Gastrocnemius medialis (tissue), 4 donors: ENCODE results near the gene ARHGAP35. TPM values are rescaled to one million over a fixed set of nuclear protein-coding genes. Genes with fewer than 3 reads are reported as not detected.

ENCODE experiments used
- ATAC-seq, 2 donors: fragments of 150-250 bp; one replicate each; pipeline ENCODE4 v1.9.1; 2016
- DNase-seq, 2 donors: peaks; one replicate each; pipeline ENCODE4 v3.0.0-alpha.2; 2019
- H3K27ac ChIP-seq, 4 donors: fragments of 200-600 bp; sonication (generic); 1 replicate in 1 of 4; 2 replicates in 3 of 4; pipeline ENCODE4 v1.5.1; 2016 to 2018; ENCODE audit warnings: mild to moderate bottlenecking in 2 of 4, moderate library complexity in 1 of 4
- H3K27me3 ChIP-seq, 3 donors: fragments of 200-600 bp; sonication (generic) in 2 of 3; 1 replicate in 1 of 3; 2 replicates in 2 of 3; pipeline versions ENCODE4 v1.5.1 to v1.6.0; 2016 to 2019; ENCODE audit warnings: mild to moderate bottlenecking in 1 of 3, moderate library complexity in 1 of 3
- H3K36me3 ChIP-seq, 2 donors: fragments of 200-600 bp; sonication (generic) in 1 of 2; one replicate each; pipeline ENCODE4 v1.5.1; 2017 to 2018
- H3K4me1 ChIP-seq, 2 donors: fragments of 200-600 bp; sonication (generic) in 1 of 2; one replicate each; pipeline ENCODE4 v1.5.1; 2016 to 2017; ENCODE audit warnings: mild to moderate bottlenecking in 2 of 2
- H3K4me3 ChIP-seq, 4 donors: fragments of 200-600 bp; sonication (generic) in 3 of 4; 1 replicate in 1 of 4; 2 replicates in 3 of 4; pipeline ENCODE4 v1.5.1; 2016 to 2019; ENCODE audit warnings: mild to moderate bottlenecking in 2 of 4
- H3K9me3 ChIP-seq, 3 donors: fragments of 200-600 bp; sonication (generic) in 2 of 3; 1 replicate in 1 of 3; 2 replicates in 2 of 3; pipeline ENCODE4 v1.5.1; 2016 to 2019
- POLR2A ChIP-seq, 2 donors: fragments of 450-650 bp; IDR thresholded peaks; one replicate each; pipeline ENCODE4 v1.6.1; 2017; ENCODE audit warnings: antibody characterized with exemption in 2 of 2, mild to moderate bottlenecking in 2 of 2, moderate library complexity in 2 of 2
- in situ Hi-C, 4 donors: fragments of 200-750 bp; cut with MboI; loops; one replicate each; pipeline versions ENCODE4 v1.15.0 to v1.8.0; 2017; ENCODE audit warnings: low sequenced_read_pairs in 4 of 4
- intact Hi-C: fragments of 100-400 bp; cut with DNase I; formaldehyde crosslinking; loops from one replicate; pipeline ENCODE4 v1.15.1; 2023; ENCODE audit warnings: low total_unique reads
- total RNA-seq, 4 donors: library from RNA; depleted of rRNA; stranded (reverse); fragments of >200 nt; gene quantifications; one replicate each; pipeline versions ENCODE4 v1.1.0 to v1.2.3, GENCODE V29; 2016
- TF ChIP-seq, protein P1 (sequence below), 5 experiments: fragments of 450-650 bp in 3 of 5; fragments of 200-600 bp in 2 of 5; sonication (generic) in 2 of 5; IDR thresholded peaks in 4 of 5; conservative IDR thresholded peaks in 1 of 5; 1 replicate in 4 of 5; 2 replicates in 1 of 5; pipeline ENCODE4 v1.5.1; 2016 to 2019; ENCODE audit warnings: antibody characterized with exemption in 5 of 5, mild to moderate bottlenecking in 3 of 5, moderate library complexity in 3 of 5

The ARHGAP35 gene
- total RNA-seq, 4 donors from 2014 or later, result 16.1 to 43.6 (median 32.7) TPM

DNA sequence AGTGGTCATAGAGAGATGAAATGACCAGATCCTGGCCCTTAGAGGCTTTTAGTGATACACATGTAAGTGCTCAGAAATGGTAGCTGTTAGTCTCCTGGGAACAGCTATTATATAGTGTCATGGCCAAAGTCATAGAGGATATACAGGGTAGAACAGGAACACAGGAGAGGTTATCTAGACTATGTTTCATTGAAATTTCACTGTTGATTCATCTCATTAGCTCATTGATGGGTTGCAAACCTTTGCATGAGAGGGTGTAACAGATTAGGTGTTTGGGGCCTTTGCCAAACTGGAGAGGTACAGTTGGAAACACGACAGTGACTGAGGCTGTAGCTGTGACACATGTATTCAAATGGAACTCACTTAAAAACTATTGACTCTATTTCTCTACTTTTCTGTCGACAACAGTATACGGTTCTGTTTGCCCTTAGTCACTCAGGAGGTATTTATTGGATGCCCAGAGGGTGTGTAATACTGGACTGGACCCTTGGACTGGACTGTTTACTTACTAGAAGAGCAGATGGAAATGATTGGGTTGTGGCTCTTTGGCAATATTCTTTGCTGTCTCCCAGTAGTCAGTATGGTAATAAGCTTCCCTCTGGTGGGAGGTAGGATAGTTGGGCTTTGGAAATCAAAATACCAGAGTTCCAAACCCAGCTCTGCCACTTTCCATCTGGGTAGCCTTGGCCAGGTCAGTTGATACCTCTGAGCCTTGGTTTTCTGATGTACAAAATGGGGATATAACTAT, 29.8 kb downstream of the ARHGAP35 start:
- DNase-seq (no peak), ATAC-seq (peak in 1 of 2 donors; percentile 60)
- in situ Hi-C loops (no loop called here), intact Hi-C loops (no loop called here)
- H3K27ac ChIP-seq, result peak overlapping the region in 1 of 4 donors; percentile 35
- H3K36me3 ChIP-seq, result no peaks in the 10 kb centered on the region
- no peaks in the 10 kb centered on the region for H3K27me3 ChIP-seq
- H3K9me3 ChIP-seq, result no peaks in the 10 kb centered on the region
- no peak for TF ChIP-seq POLR2A (IDR thresholded peaks at IDR 0.05)
- TF ChIP-seq, protein P1, sequence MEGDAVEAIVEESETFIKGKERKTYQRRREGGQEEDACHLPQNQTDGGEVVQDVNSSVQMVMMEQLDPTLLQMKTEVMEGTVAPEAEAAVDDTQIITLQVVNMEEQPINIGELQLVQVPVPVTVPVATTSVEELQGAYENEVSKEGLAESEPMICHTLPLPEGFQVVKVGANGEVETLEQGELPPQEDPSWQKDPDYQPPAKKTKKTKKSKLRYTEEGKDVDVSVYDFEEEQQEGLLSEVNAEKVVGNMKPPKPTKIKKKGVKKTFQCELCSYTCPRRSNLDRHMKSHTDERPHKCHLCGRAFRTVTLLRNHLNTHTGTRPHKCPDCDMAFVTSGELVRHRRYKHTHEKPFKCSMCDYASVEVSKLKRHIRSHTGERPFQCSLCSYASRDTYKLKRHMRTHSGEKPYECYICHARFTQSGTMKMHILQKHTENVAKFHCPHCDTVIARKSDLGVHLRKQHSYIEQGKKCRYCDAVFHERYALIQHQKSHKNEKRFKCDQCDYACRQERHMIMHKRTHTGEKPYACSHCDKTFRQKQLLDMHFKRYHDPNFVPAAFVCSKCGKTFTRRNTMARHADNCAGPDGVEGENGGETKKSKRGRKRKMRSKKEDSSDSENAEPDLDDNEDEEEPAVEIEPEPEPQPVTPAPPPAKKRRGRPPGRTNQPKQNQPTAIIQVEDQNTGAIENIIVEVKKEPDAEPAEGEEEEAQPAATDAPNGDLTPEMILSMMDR (IDR thresholded peaks at IDR 0.05 in 4 of 5, conservative IDR thresholded peaks at IDR 0.05 in 1 of 5), result no peak
- H3K4me1 ChIP-seq, result peaks cover 8 to 12% of the 10 kb centered on the region in 2 donors
- no peak overlapping the region for H3K4me3 ChIP-seq

DNA sequence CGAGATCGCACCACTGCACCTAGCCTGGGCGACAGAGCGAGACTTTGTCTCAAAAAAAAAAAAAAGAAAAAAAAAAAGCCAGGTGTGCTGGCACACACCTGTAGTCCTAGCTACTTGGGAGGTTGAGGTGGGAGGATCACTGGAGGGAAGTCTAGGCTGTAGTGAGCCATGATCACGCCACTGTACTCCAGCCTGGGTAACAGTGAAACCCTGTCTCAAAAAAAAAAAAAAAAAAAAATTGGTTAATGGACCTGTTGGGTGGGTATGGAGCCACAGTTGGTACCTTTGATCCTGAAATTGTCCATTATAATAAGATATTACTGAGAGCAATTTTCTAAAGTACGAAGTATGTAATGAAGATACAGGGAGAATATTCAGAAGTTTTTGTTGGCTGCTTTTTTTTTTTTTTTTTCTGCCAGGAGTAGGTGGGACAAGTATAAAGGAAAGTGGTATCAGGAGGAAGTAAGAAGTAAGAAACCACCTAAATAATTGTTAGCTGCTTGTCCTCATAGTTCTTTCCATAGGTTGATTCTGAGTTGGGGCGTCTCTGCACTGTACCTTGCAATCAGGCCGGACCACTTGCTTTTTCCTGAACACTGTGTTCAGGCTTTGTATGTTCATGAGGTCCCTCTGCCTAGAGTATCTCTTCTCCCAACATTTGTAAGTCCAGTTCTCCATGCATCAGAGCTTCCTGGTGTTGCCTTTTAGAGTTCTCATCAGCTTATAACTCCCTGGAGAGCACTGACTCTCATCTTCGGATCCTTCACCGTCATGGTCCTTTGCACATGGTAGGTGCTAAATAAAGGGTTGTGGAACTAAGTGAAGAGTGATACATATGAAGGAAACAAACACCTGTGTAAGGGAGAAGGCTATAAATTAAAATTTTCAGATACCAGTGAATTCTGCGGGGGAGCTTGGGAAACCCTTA, 31.7 kb downstream of the ARHGAP35 start:
- Histone ChIP-seq H3K27me3 (no peaks in the 10 kb centered on the region), H3K4me3 (no peak overlapping the region), H3K27ac (no peak overlapping the region), H3K36me3 (no peaks in the 10 kb centered on the region), H3K4me1 (peaks cover 17 to 24% of the 10 kb centered on the region in 2 donors), H3K9me3 (no peaks in the 10 kb centered on the region)
- TF ChIP-seq, protein P1 (IDR thresholded peaks at IDR 0.05 in 4 of 5, conservative IDR thresholded peaks at IDR 0.05 in 1 of 5), result no peak
- TF ChIP-seq POLR2A (IDR thresholded peaks at IDR 0.05), result no peak
- intact Hi-C loops (no loop called here), in situ Hi-C loops (no loop called here)
- no peak for DNase-seq
- no peak for ATAC-seq

DNA sequence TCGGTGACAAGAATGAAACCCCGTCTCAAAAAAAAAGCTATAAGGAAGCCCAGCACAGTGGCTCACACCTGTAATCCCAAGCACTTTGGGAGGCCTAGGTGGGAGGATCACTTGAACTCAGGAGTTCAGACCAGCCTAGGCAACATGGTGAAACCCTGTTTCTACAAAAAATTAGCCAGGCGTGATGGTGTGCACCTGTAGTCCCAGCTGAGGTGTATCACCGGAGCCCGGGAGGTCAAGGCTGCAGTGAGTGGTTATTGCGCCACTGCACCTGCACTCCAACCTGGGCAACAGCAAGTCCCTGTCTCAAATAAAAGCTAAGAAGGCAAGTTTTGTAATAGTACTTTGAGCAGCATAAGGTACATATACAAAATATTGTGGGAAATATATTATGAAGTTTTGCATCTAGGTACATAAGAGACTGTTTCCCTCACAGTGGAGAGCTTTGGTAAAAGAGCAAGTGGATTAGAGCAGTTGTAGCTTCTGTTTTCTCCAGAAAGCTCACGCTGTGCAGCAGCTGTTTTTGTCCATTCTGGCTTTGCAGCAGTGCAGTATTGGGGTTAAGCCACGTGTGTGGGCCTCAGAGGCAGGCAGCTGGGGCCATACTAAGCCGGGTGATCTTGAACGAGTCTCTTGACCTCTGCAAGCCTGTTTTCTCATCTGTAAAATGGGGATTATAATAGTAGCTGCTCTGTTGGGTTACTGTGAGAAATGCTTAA, 35.4 kb downstream of the ARHGAP35 start:
- Histone ChIP-seq H3K4me1 (peaks cover 27 to 35% of the 10 kb centered on the region in 2 donors), H3K9me3 (no peaks in the 10 kb centered on the region), H3K27me3 (no peaks in the 10 kb centered on the region), H3K27ac (no peak overlapping the region), H3K4me3 (no peak overlapping the region), H3K36me3 (no peaks in the 10 kb centered on the region)
- intact Hi-C loops (no loop called here), in situ Hi-C loops (no loop called here)
- ATAC-seq, result no peak
- DNase-seq, result no peak
- TF ChIP-seq POLR2A (IDR thresholded peaks at IDR 0.05), result no peak
- TF ChIP-seq, protein P1 (IDR thresholded peaks at IDR 0.05 in 4 of 5, conservative IDR thresholded peaks at IDR 0.05 in 1 of 5), result no peak

DNA sequence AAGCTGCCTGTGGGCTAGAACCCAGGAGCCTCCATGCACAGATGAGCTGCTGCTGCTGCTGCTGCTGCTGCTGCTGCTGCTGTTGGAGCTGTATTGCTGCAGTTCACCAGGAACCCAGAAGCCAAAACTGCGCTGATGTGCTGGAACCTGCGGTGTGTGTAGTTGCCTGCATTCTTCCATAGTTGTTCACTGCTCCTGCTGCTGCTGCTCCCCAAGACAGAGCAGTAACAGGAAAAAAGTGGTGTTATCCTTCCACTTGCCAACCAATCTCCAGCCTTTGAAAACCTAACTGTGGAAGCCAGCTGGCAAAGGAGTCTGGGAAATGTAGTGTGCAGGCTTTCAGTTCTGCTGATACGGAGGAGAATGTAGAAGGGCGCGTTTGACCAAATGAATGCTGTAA, 37.9 kb downstream of the ARHGAP35 start:
- no peak for DNase-seq
- Histone ChIP-seq H3K9me3 (no peaks in the 10 kb centered on the region), H3K36me3 (no peaks in the 10 kb centered on the region), H3K4me3 (peak overlapping the region in 1 of 4 donors; percentile 28), H3K27me3 (no peaks in the 10 kb centered on the region), H3K4me1 (peaks cover 46 to 54% of the 10 kb centered on the region in 2 donors), H3K27ac (no peak overlapping the region)
- TF ChIP-seq, protein P1 (IDR thresholded peaks at IDR 0.05 in 4 of 5, conservative IDR thresholded peaks at IDR 0.05 in 1 of 5), result no peak
- in situ Hi-C loops, result no loop called here
- intact Hi-C loops, result no loop called here
- ATAC-seq, result peak in 1 of 2 donors; percentile 27
